Osteoblast (primary cell): Measurements from ENCODE around the gene ADGRB3. TPM values are rescaled to one million over a fixed set of nuclear protein-coding genes. Genes with fewer than 3 reads are reported as not detected.

Experiments used
- DNase-seq: peaks from one replicate; pipeline ENCODE4 v3.0.0; 2011; ENCODE audit warnings: low spot score, mixed read lengths; ENCODE audit not compliant: insufficient read length; ENCODE audit errors: missing footprints
- H2AFZ ChIP-seq: 2 replicates; pipeline ENCODE4 v1.6.0; 2011; ENCODE audit warnings: mild to moderate bottlenecking, low read length
- H3K27ac ChIP-seq: 2 replicates; pipeline ENCODE4 v1.5.1; 2011; ENCODE audit warnings: mild to moderate bottlenecking, low read depth, low read length, moderate library complexity
- H3K27me3 ChIP-seq: 2 replicates; pipeline ENCODE4 v1.6.0; 2012; ENCODE audit warnings: mild to moderate bottlenecking, control low read depth, inconsistent platforms, low read length, moderate library complexity; ENCODE audit not compliant: insufficient read depth
- H3K36me3 ChIP-seq: 2 replicates; pipeline ENCODE4 v1.5.1; 2011; ENCODE audit warnings: mild to moderate bottlenecking, low read length, control low read depth, moderate library complexity; ENCODE audit not compliant: insufficient read depth
- H3K4me1 ChIP-seq: 2 replicates; pipeline ENCODE4 v1.5.1; 2011; ENCODE audit warnings: mild to moderate bottlenecking, low read length, control low read depth, moderate library complexity; ENCODE audit not compliant: insufficient read depth
- H3K4me2 ChIP-seq: 2 replicates; pipeline ENCODE4 v1.6.0; 2011; ENCODE audit warnings: mild to moderate bottlenecking, low read length; ENCODE audit not compliant: insufficient read depth
- H3K4me3 ChIP-seq: fragments of 200-600 bp; sonication (generic); 3 replicates; pipeline ENCODE4 v1.5.1; 2012; ENCODE audit warnings: mild to moderate bottlenecking, low read length, inconsistent platforms; ENCODE audit not compliant: insufficient read depth
- H3K79me2 ChIP-seq: 2 replicates; pipeline ENCODE4 v1.6.0; 2012; ENCODE audit warnings: mild to moderate bottlenecking, low read length, control low read depth, inconsistent platforms; ENCODE audit not compliant: insufficient read depth
- H3K9me3 ChIP-seq: 2 replicates; pipeline ENCODE4 v1.5.1; 2011; ENCODE audit warnings: low read depth, low read length, control low read depth
- H4K20me1 ChIP-seq: 2 replicates; pipeline ENCODE4 v1.6.0; 2012; ENCODE audit warnings: mild to moderate bottlenecking, low read length, control low read depth; ENCODE audit not compliant: insufficient read depth
- total RNA-seq: library from RNA; depleted of rRNA; stranded (reverse); fragments of >200 nt; gene quantifications from 2 replicates; pipeline ENCODE4 v1.2.3, GENCODE V29; 2012
- TF ChIP-seq, protein P1 (sequence below): IDR thresholded peaks from 2 replicates; pipeline ENCODE4 v1.5.1; 2011; ENCODE audit warnings: mild to moderate bottlenecking, low read depth, low read length, moderate library complexity; ENCODE audit errors: extremely low read depth

ADGRB3 gene
- total RNA-seq, 1 donor, result not detected

GRCh38 chr6:68729377-68729903 lies 94.4 kb downstream of the ADGRB3 start:
- TF ChIP-seq, protein P1, sequence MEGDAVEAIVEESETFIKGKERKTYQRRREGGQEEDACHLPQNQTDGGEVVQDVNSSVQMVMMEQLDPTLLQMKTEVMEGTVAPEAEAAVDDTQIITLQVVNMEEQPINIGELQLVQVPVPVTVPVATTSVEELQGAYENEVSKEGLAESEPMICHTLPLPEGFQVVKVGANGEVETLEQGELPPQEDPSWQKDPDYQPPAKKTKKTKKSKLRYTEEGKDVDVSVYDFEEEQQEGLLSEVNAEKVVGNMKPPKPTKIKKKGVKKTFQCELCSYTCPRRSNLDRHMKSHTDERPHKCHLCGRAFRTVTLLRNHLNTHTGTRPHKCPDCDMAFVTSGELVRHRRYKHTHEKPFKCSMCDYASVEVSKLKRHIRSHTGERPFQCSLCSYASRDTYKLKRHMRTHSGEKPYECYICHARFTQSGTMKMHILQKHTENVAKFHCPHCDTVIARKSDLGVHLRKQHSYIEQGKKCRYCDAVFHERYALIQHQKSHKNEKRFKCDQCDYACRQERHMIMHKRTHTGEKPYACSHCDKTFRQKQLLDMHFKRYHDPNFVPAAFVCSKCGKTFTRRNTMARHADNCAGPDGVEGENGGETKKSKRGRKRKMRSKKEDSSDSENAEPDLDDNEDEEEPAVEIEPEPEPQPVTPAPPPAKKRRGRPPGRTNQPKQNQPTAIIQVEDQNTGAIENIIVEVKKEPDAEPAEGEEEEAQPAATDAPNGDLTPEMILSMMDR, result no peak
- Histone ChIP-seq H3K27me3 (no peaks in the 10 kb centered on the region), H3K4me2 (no peak overlapping the region), H4K20me1 (no peaks in the 10 kb centered on the region), H3K27ac (no peak overlapping the region), H3K4me3 (no peak overlapping the region), H3K9me3 (no peaks in the 10 kb centered on the region), H3K36me3 (no peaks in the 10 kb centered on the region), H3K4me1 (no peaks in the 10 kb centered on the region), H3K79me2 (no peaks in the 10 kb centered on the region), H2AFZ (no peak overlapping the region)
- DNase-seq, result no peak

DNA sequence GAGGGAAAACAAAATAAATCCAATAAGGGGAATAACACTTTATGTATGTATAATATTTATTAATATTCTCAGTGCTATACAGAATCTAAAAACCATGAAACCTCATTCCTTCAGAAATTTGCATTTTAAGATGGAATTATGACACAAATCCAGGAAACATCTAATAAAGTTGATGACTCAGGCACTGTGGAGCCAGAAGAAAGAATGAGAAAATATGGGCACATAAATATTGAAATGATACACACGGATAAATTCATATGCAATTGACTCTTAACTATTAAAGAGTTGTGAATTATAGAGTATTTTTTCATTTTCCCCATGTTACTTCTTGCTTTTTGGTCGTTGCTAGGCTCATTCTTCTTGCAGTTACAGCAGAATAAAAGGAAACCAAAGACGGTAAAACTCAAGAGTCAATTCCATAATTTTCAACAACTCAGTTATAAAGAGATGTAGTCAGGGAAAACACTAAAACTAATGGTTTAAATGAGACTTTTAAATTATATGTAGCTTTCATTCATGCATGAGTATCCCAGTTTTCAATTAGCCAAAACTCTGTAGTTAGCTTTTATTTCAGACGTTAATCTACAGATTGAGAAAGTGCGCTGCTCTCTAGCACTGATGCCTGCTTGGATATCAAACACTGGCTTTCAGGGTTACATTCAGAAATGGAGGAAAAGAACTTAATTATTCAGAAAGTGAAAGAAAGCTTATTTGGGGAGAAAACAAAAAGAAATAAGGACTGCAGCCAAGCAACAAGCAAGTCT lies 95.4 kb downstream of the ADGRB3 start:
- Histone ChIP-seq H3K4me3 (no peak overlapping the region), H3K4me2 (no peak overlapping the region), H3K4me1 (no peaks in the 10 kb centered on the region), H3K27ac (no peak overlapping the region), H3K79me2 (no peaks in the 10 kb centered on the region), H3K36me3 (no peaks in the 10 kb centered on the region), H3K9me3 (no peaks in the 10 kb centered on the region), H4K20me1 (no peaks in the 10 kb centered on the region), H3K27me3 (no peaks in the 10 kb centered on the region), H2AFZ (no peak overlapping the region)
- TF ChIP-seq, protein P1, result no peak
- DNase-seq, result no peak

- H4K20me1 ChIP-seq, result no peaks in the 10 kb centered on the region
- H3K4me2 ChIP-seq, result no peak overlapping the region
- H3K4me3 ChIP-seq, result no peak overlapping the region
- H2AFZ ChIP-seq, result no peak overlapping the region
- no peak overlapping the region for H3K27ac ChIP-seq
- no peaks in the 10 kb centered on the region for H3K27me3 ChIP-seq
- H3K36me3 ChIP-seq, result no peaks in the 10 kb centered on the region
- TF ChIP-seq, protein P1, result no peak
- no peaks in the 10 kb centered on the region for H3K9me3 ChIP-seq
- DNase-seq, result no peak
- H3K79me2 ChIP-seq, result no peaks in the 10 kb centered on the region
- H3K4me1 ChIP-seq, result no peaks in the 10 kb centered on the region
Measured at GRCh38 chr6:68732423-68732822, 97.3 kb downstream of the ADGRB3 start.

DNA sequence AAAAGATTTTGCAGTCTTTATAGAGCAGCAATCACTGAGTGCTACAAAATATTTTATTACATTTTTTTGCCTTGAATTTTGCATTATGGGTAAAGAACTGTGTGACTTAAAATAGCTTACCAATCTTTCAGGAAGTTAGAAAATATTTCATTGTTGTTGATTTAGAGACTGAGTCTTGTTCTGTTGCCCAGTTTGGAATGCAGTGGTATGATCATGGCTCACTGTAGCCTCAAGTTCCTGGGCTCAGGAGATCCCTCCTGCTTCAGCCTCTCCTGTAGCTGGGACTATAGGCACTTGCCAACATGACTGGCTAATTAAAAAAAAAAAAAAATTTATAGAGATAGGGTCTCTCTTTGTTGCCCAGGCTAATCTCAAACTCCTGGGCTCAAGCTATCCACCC lies 100.8 kb downstream of the ADGRB3 start:
- DNase-seq, result no peak
- Histone ChIP-seq H3K9me3 (no peaks in the 10 kb centered on the region), H3K4me2 (no peak overlapping the region), H4K20me1 (no peaks in the 10 kb centered on the region), H3K79me2 (no peaks in the 10 kb centered on the region), H3K27me3 (no peaks in the 10 kb centered on the region), H3K27ac (no peak overlapping the region), H2AFZ (no peak overlapping the region), H3K4me3 (no peak overlapping the region), H3K4me1 (no peaks in the 10 kb centered on the region), H3K36me3 (no peaks in the 10 kb centered on the region)
- TF ChIP-seq, protein P1, result no peak
